Transverse colon (tissue), 4 donors: ENCODE measurements around the gene MAU2.

Source experiments
- EP300 ChIP-seq: sonication (generic); formaldehyde crosslinking; IDR thresholded peaks from one replicate; pipeline ENCODE4 v1.6.1; 2017; ENCODE audit warnings: antibody characterized with exemption, low read depth
- POLR2A ChIP-seq: fragments of 450-650 bp; IDR thresholded peaks from one replicate; pipeline ENCODE4 v1.6.1; 2016; ENCODE audit warnings: antibody characterized with exemption, mild to moderate bottlenecking, moderate library complexity
- POLR2AphosphoS5 ChIP-seq, 3 donors: sonication (generic); formaldehyde crosslinking; IDR thresholded peaks; one replicate each; pipeline ENCODE4 v1.6.1; 2016; ENCODE audit warnings: antibody characterized with exemption in 3 of 3
- TF ChIP-seq, protein P1 (sequence below), 5 experiments: fragments of 200-600 bp in 3 of 5; fragments of 450-650 bp in 2 of 5; sonication (generic) in 3 of 5; IDR thresholded peaks; 1 replicate in 2 of 5; 2 replicates in 3 of 5; pipeline ENCODE4 v1.5.1; 2016 to 2017; ENCODE audit warnings: antibody characterized with exemption in 5 of 5, inconsistent platforms in 3 of 5, mild to moderate bottlenecking in 2 of 5, moderate library complexity in 1 of 5

DNA sequence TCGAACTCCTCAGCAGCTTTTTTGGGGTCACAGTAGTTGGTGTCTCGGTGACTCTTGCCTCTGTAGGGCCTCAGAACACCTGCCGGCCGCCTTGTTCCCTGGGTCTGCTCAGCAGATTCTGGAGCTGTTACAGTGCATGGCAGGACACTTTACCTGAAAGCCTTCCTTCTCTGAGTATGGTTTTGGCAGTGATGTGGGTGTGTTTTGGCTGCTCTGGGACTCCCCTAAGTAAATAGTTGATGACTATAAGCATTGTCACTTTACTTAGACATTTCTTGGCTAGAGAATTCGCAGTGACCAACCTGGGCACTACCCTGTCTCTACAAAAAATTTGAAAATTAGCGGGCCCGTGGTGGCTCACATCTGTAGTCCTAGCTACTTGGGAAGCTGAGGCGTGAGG is 7.0 kb downstream of the MAU2 start:
- TF ChIP-seq, protein P1, sequence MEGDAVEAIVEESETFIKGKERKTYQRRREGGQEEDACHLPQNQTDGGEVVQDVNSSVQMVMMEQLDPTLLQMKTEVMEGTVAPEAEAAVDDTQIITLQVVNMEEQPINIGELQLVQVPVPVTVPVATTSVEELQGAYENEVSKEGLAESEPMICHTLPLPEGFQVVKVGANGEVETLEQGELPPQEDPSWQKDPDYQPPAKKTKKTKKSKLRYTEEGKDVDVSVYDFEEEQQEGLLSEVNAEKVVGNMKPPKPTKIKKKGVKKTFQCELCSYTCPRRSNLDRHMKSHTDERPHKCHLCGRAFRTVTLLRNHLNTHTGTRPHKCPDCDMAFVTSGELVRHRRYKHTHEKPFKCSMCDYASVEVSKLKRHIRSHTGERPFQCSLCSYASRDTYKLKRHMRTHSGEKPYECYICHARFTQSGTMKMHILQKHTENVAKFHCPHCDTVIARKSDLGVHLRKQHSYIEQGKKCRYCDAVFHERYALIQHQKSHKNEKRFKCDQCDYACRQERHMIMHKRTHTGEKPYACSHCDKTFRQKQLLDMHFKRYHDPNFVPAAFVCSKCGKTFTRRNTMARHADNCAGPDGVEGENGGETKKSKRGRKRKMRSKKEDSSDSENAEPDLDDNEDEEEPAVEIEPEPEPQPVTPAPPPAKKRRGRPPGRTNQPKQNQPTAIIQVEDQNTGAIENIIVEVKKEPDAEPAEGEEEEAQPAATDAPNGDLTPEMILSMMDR (IDR thresholded peaks at IDR 0.05), result no peak
- TF ChIP-seq EP300 (no peak), POLR2A (no peak), POLR2AphosphoS5 (IDR thresholded peaks at IDR 0.05) (no peak)
